Neural cell (in vitro differentiated cells): Measurements from ENCODE around the gene BEND7. TPM values are rescaled to one million over a fixed set of nuclear protein-coding genes. Genes with fewer than 3 reads are reported as not detected.
A peak's percentile ranks its signal among the peaks of the same experiment; 100 is the strongest.

ENCODE experiments used
- H2AFZ ChIP-seq: fragments of 200-600, 300-800 bp; sonication (generic), shearing (Covaris generic); 2 replicates; pipeline ENCODE4 v1.6.0; 2014; ENCODE audit warnings: low read depth, mild to moderate bottlenecking, antibody characterized with exemption, low read length, moderate library complexity
- H3F3A ChIP-seq: fragments of 200-600 bp; shearing (Covaris generic); 2 replicates; pipeline ENCODE4 v1.6.1; 2016; ENCODE audit warnings: mild to moderate bottlenecking, moderate library complexity, mixed read lengths, antibody characterized with exemption, low read length; ENCODE audit not compliant: insufficient read depth, poor library complexity, severe bottlenecking
- H3K27ac ChIP-seq: fragments of 200-600, 300-800 bp; sonication (generic), shearing (Covaris generic); 2 replicates; pipeline ENCODE4 v1.5.1; 2014; ENCODE audit warnings: mild to moderate bottlenecking, low read length, moderate library complexity
- H3K27me3 ChIP-seq: fragments of 300-800, 200-600 bp; sonication (generic), shearing (Covaris generic); 2 replicates; pipeline ENCODE4 v1.6.0; 2014; ENCODE audit warnings: mild to moderate bottlenecking, low read depth, low read length, moderate library complexity; ENCODE audit not compliant: insufficient read depth
- H3K36me3 ChIP-seq: fragments of 300-800, 200-600 bp; sonication (generic), shearing (Covaris generic); 2 replicates; pipeline ENCODE4 v1.5.1; 2014; ENCODE audit warnings: mild to moderate bottlenecking, antibody characterized with exemption, low read length, moderate library complexity; ENCODE audit not compliant: insufficient read depth
- H3K4me2 ChIP-seq: fragments of 300-800, 200-600 bp; sonication (generic), shearing (Covaris generic); 2 replicates; pipeline ENCODE4 v1.6.0; 2014; ENCODE audit warnings: mild to moderate bottlenecking, low read length
- H3K4me3 ChIP-seq: fragments of 300-800, 200-600 bp; sonication (generic), shearing (Covaris generic); 2 replicates; pipeline ENCODE4 v1.5.1; 2014; ENCODE audit warnings: mild to moderate bottlenecking, low read length, moderate library complexity
- H3K79me2 ChIP-seq: fragments of 200-600 bp; shearing (Covaris generic); replicated peaks from 2 replicates; pipeline ENCODE4 v1.6.0; 2014; ENCODE audit warnings: mild to moderate bottlenecking, low read length, moderate library complexity; ENCODE audit not compliant: insufficient read depth
- H3K9ac ChIP-seq: fragments of 300-800, 200-600 bp; sonication (generic), shearing (Covaris generic); 2 replicates; pipeline ENCODE4 v1.6.1; 2016; ENCODE audit warnings: mild to moderate bottlenecking, low read length, mixed read lengths
- H3K9me2 ChIP-seq: fragments of 200-600 bp; shearing (Covaris generic); 2 replicates; pipeline ENCODE4 v1.6.1; 2016; ENCODE audit warnings: mild to moderate bottlenecking, low read length, mixed read lengths; ENCODE audit not compliant: insufficient read depth
- H3K9me3 ChIP-seq: fragments of 200-600, 300-800 bp; sonication (generic), shearing (Covaris generic); 2 replicates; pipeline ENCODE4 v1.6.1; 2016; ENCODE audit warnings: mild to moderate bottlenecking, mixed run types, low read length, moderate library complexity, mixed read lengths
- H4K20me1 ChIP-seq: fragments of 200-600 bp; shearing (Covaris generic); 2 replicates; pipeline ENCODE4 v1.6.1; 2016; ENCODE audit warnings: mild to moderate bottlenecking, mixed run types; ENCODE audit not compliant: insufficient read depth
- CTCF ChIP-seq: fragments of 450-650 bp; IDR thresholded peaks from 2 replicates; pipeline ENCODE4 v1.5.1; 2014; ENCODE audit warnings: antibody characterized with exemption, mild to moderate bottlenecking, moderate library complexity; ENCODE audit not compliant: poor library complexity, severe bottlenecking
- EP300 ChIP-seq: fragments of 450-650 bp; conservative IDR thresholded peaks from 2 replicates; pipeline ENCODE4 v1.6.1; 2014; ENCODE audit warnings: antibody characterized with exemption, mild to moderate bottlenecking, moderate library complexity; ENCODE audit not compliant: poor library complexity, severe bottlenecking
- EZH2 ChIP-seq: fragments of 200-600, 300-800 bp; shearing (Covaris generic), sonication (generic); IDR thresholded peaks from 2 replicates; pipeline ENCODE4 v1.6.1; 2014; ENCODE audit warnings: antibody characterized with exemption, low read length, borderline replicate concordance, mild to moderate bottlenecking; ENCODE audit not compliant: insufficient read depth, poor library complexity, severe bottlenecking
- MXI1 ChIP-seq: fragments of 450-650 bp; conservative IDR thresholded peaks from 2 replicates; pipeline ENCODE4 v1.6.1; 2014; ENCODE audit warnings: antibody characterized with exemption, mild to moderate bottlenecking; ENCODE audit not compliant: poor library complexity, severe bottlenecking
- POLR2AphosphoS5 ChIP-seq: IDR thresholded peaks from 2 replicates; pipeline ENCODE4 v1.6.1; 2012
- RAD21 ChIP-seq: fragments of 450-650 bp; conservative IDR thresholded peaks from 2 replicates; pipeline ENCODE4 v1.6.1; 2014; ENCODE audit warnings: antibody characterized with exemption, mild to moderate bottlenecking, moderate library complexity
- REST ChIP-seq: IDR thresholded peaks from 2 replicates; pipeline ENCODE4 v1.6.1; 2012; ENCODE audit warnings: borderline replicate concordance
- SMC3 ChIP-seq: fragments of 450-650 bp; conservative IDR thresholded peaks from 2 replicates; pipeline ENCODE4 v1.6.1; 2014; ENCODE audit warnings: antibody characterized with exemption, mild to moderate bottlenecking, moderate library complexity; ENCODE audit not compliant: poor library complexity
- TAF1 ChIP-seq: IDR thresholded peaks from 2 replicates; pipeline ENCODE4 v1.6.1; 2012; ENCODE audit warnings: low read depth
- polyA plus RNA-seq: library from polyadenylated mRNA; depleted of rRNA; stranded (reverse); fragments of >200 nt; gene quantifications from 2 replicates; pipeline ENCODE4 v1.2.3, GENCODE V29; 2014

The BEND7 gene
- polyA plus RNA-seq, 1 donor from 2014 or later: 5.1 TPM

GRCh38 chr10:13450069-13450468 lies 78.7 kb downstream of the BEND7 start:
- H3K27me3 ChIP-seq: no peaks in the 10 kb centered on the region
- TF ChIP-seq SMC3 (no peak), EP300 (no peak), REST (no peak), MXI1 (no peak), EZH2 (no peak), TAF1 (no peak), POLR2AphosphoS5 (no peak)
- no peak overlapping the region for H3K4me2 ChIP-seq

GRCh38 chr10:13449296-13449695 lies 79.5 kb downstream of the BEND7 start:
- Histone ChIP-seq H3K27me3 (no peaks in the 10 kb centered on the region), H3K36me3 (no peaks in the 10 kb centered on the region), H3K27ac (peak overlapping the region; percentile 18), H3F3A (no peaks in the 10 kb centered on the region), H3K4me3 (no peak overlapping the region), H3K9me3 (no peaks in the 10 kb centered on the region), H4K20me1 (no peaks in the 10 kb centered on the region), H3K9ac (no peak overlapping the region), H3K9me2 (no peaks in the 10 kb centered on the region), H3K4me2 (no peak overlapping the region), H2AFZ (no peak overlapping the region), H3K79me2 (no peaks in the 10 kb centered on the region)
- TF ChIP-seq TAF1: no peak
- no peak for TF ChIP-seq MXI1
- TF ChIP-seq REST: no peak
- no peak for TF ChIP-seq RAD21
- TF ChIP-seq SMC3: no peak
- no peak for TF ChIP-seq POLR2AphosphoS5
- TF ChIP-seq EP300: no peak
- no peak for TF ChIP-seq EZH2
- no peak for TF ChIP-seq CTCF

More at GRCh38 chr10:13450069-13450468, 78.7 kb downstream of the BEND7 start:
- Histone ChIP-seq H3K4me3 (no peak overlapping the region), H3K9me2 (no peaks in the 10 kb centered on the region), H3K79me2 (no peaks in the 10 kb centered on the region), H2AFZ (no peak overlapping the region), H3K9ac (no peak overlapping the region), H4K20me1 (no peaks in the 10 kb centered on the region), H3K36me3 (no peaks in the 10 kb centered on the region), H3F3A (no peaks in the 10 kb centered on the region), H3K9me3 (no peaks in the 10 kb centered on the region), H3K27ac (peak overlapping the region; percentile 18)
